ENCODE measurements around the gene SLC9A8.

DNA sequence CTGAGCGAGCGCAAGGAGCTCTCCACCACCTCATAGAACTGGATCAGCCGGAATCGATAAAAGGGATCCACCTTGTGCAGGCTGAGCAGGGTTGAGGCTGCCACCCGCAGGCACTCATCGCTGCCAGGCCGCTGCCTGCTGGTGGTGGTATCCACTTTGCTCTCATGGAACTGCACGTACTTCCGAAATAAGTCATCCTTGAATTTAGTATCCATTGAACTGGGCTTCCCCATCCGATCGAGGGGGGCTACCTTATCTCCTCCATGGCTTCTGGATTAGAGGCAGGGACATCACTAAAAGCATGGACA lies 95.6 kb downstream of the SLC9A8 start:
- TF ChIP-seq, protein P1, sequence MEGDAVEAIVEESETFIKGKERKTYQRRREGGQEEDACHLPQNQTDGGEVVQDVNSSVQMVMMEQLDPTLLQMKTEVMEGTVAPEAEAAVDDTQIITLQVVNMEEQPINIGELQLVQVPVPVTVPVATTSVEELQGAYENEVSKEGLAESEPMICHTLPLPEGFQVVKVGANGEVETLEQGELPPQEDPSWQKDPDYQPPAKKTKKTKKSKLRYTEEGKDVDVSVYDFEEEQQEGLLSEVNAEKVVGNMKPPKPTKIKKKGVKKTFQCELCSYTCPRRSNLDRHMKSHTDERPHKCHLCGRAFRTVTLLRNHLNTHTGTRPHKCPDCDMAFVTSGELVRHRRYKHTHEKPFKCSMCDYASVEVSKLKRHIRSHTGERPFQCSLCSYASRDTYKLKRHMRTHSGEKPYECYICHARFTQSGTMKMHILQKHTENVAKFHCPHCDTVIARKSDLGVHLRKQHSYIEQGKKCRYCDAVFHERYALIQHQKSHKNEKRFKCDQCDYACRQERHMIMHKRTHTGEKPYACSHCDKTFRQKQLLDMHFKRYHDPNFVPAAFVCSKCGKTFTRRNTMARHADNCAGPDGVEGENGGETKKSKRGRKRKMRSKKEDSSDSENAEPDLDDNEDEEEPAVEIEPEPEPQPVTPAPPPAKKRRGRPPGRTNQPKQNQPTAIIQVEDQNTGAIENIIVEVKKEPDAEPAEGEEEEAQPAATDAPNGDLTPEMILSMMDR (IDR thresholded peaks at IDR 0.05 in 2 of 3, conservative IDR thresholded peaks at IDR 0.05 in 1 of 3; ENCODE audit: borderline replicate concordance in 1 of 3, insufficient read depth in 1 of 3, low read depth in 2 of 3, low read length in 2 of 3), result no peak
- TF ChIP-seq POLR2AphosphoS5 (IDR thresholded peaks at IDR 0.05; ENCODE audit: low read depth, low read length) (no peak), EZH2 (IDR thresholded peaks at IDR 0.05) (no peak), TCF7L2 (IDR thresholded peaks at IDR 0.05; ENCODE audit: borderline replicate concordance, extremely low read depth, insufficient read depth, insufficient read length) (no peak), CBX3 (IDR thresholded peaks at IDR 0.05; ENCODE audit: low read depth) (no peak), SP1 (IDR thresholded peaks at IDR 0.05; ENCODE audit: low read depth) (no peak), CEBPB (IDR thresholded peaks at IDR 0.05; ENCODE audit: low read depth) (no peak), JUND (IDR thresholded peaks at IDR 0.05) (no peak)
